ENCODE results near the gene CMPK2. TPM values are rescaled to one million over a fixed set of nuclear protein-coding genes. Genes with fewer than 3 reads are reported as not detected.

Gene CMPK2
- total and polyA plus RNA-seq, 8 donors = 1.7 to 4.3 (median 3.3) TPM

DNA sequence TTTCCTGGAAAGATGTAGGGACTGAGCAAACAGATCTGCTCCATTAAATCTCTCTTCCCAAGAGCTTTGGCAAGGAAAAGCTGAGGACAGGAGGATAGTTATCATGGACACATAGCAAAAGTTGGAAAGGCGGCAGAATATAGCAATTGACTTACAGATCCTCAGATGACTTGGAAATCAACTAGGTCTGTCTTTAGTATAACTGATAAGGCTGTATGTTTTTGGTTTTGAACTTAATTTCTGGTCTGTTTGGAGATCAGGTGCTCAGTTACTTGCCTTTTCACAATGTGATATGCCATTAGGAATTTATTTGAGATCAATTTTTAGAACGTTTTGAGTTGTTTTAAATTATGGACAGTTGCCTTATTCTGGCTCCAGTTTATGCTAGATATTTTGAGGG is 19.8 kb upstream of the CMPK2 start:
- Histone ChIP-seq H3K27ac (no peak overlapping the region), H3K27me3 (no peaks in the 10 kb centered on the region), H3K36me3 (no peaks in the 10 kb centered on the region), H3K9me3 (no peaks in the 10 kb centered on the region), H3K4me1 (no peaks in the 10 kb centered on the region), H3K4me3 (no peak overlapping the region)
- ATAC-seq (no peak), DNase-seq (no peak), FAIRE-seq (no peak)
- WGBS, 2 donors = 76% methylated on average over 2 of the region's 2 CpGs
- intact Hi-C loops (cut with DNase I) = no loop called here
- TF ChIP-seq, protein P1, sequence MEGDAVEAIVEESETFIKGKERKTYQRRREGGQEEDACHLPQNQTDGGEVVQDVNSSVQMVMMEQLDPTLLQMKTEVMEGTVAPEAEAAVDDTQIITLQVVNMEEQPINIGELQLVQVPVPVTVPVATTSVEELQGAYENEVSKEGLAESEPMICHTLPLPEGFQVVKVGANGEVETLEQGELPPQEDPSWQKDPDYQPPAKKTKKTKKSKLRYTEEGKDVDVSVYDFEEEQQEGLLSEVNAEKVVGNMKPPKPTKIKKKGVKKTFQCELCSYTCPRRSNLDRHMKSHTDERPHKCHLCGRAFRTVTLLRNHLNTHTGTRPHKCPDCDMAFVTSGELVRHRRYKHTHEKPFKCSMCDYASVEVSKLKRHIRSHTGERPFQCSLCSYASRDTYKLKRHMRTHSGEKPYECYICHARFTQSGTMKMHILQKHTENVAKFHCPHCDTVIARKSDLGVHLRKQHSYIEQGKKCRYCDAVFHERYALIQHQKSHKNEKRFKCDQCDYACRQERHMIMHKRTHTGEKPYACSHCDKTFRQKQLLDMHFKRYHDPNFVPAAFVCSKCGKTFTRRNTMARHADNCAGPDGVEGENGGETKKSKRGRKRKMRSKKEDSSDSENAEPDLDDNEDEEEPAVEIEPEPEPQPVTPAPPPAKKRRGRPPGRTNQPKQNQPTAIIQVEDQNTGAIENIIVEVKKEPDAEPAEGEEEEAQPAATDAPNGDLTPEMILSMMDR (IDR thresholded peaks at IDR 0.05) = no peak

DNA sequence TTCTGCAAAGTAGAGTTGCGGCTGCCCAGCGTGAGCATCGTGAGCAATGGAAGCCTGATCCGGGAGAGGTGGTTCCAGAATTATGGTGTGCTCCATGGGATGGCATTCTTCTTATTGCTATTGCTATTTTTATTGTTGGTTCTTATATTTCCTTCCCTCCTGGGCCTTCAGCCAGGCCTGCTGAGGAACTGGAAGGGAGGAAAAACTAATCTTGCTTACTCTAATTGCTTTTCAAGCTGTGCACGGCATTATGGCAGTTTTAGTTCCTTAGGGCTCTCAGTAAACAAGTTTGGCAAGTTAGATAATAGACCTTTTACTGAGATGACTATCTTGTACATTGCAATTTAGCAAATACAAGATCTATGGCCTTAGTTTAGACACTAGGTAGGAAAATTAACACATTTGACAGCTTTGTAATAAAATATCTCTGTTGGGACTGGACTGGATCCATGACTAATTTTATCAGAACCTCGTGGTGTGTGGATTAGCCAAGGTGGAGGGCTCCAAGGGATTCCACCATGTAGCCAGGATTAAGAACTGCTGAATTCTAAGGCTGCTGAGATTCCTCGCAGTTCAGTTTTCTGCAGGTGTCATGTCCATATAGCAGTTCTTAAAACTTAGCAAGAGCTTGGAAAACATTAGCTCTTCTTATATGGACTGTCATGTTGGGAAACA is 17.9 kb upstream of the CMPK2 start:
- DNase-seq = no peak
- intact Hi-C loops (cut with DNase I) = no loop called here

GRCh38 chr2:6881516-6881915 is 15.8 kb upstream of the CMPK2 start:
- H3K27ac ChIP-seq = no peak overlapping the region
- intact Hi-C loops (cut with DNase I) = no loop called here
- ATAC-seq = no peak
- DNase-seq = no peak
- H3K4me1 ChIP-seq = peaks cover 0 to 7% (median 0%) of the 10 kb centered on the region in 3 donors
- H3K36me3 ChIP-seq = no peaks in the 10 kb centered on the region
- no peaks in the 10 kb centered on the region for H3K27me3 ChIP-seq
- H3K4me3 ChIP-seq = no peak overlapping the region
- FAIRE-seq = no peak
- 93 to 95% methylated on average over 5 of the region's 5 CpGs for WGBS, 2 donors
- TF ChIP-seq, protein P1 (IDR thresholded peaks at IDR 0.05) = no peak
- no peaks in the 10 kb centered on the region for H3K9me3 ChIP-seq

More for the DNA sequence above, 17.9 kb upstream of the CMPK2 start:
- H3K4me3 ChIP-seq = no peak overlapping the region
- ATAC-seq = no peak
- no peak for FAIRE-seq
- no peaks in the 10 kb centered on the region for H3K9me3 ChIP-seq
- 68 to 77% methylated on average over 7 of the region's 7 CpGs for WGBS, 2 donors
- no peaks in the 10 kb centered on the region for H3K27me3 ChIP-seq
- H3K36me3 ChIP-seq = no peaks in the 10 kb centered on the region
- no peaks in the 10 kb centered on the region for H3K4me1 ChIP-seq
- TF ChIP-seq, protein P1 (IDR thresholded peaks at IDR 0.05) = no peak
- H3K27ac ChIP-seq = no peak overlapping the region

- TF ChIP-seq, protein P1 (IDR thresholded peaks at IDR 0.05) = no peak
- H3K27me3 ChIP-seq = no peaks in the 10 kb centered on the region
- ATAC-seq (no peak), DNase-seq (no peak), FAIRE-seq (no peak)
- H3K9me3 ChIP-seq = no peaks in the 10 kb centered on the region
- no peaks in the 10 kb centered on the region for H3K36me3 ChIP-seq
- peaks cover 0 to 7% (median 0%) of the 10 kb centered on the region in 3 donors for H3K4me1 ChIP-seq
- no peak overlapping the region for H3K4me3 ChIP-seq
- intact Hi-C loops (cut with DNase I) = no loop called here
- H3K27ac ChIP-seq = no peak overlapping the region
- WGBS, 2 donors = 71 to 75% methylated on average over 1 of the region's 1 CpG
These were observed 15.3 kb upstream of the CMPK2 start for GRCh38 chr2:6881046-6881445.

DNA sequence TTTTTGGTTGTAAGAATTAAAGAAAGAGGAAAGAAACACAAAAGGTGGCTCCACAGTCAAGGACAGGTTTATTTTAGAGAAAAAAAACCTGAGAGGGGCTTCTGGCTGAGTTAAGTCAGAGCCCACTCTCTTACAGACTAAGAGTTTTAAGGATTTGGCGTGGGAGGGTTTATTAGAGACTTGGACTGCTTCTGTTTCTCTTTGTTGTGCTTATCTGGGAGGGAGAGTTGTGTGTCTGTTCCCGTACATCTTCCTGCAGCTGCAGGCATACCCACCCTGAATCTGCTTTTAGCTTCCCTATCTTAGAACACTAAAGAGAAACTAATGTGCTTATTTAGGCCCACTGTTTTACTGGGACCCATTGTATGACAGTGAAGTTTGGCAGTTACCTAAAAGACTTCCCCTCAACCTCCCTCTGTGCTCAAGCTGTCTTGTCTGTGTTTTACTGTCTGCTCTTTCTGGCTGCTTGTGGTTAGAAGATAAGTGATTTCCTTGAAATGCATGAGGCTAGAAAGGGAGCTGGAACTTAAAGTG is 14.6 kb upstream of the CMPK2 start:
- ATAC-seq (no peak), FAIRE-seq (no peak), DNase-seq (no peak)
- TF ChIP-seq, protein P1 (IDR thresholded peaks at IDR 0.05) = no peak
- H3K9me3 ChIP-seq = no peaks in the 10 kb centered on the region
- no peak overlapping the region for H3K4me3 ChIP-seq
- H3K4me1 ChIP-seq = peaks cover 0 to 7% (median 0%) of the 10 kb centered on the region in 3 donors
- H3K27ac ChIP-seq = no peak overlapping the region
- H3K27me3 ChIP-seq = no peaks in the 10 kb centered on the region
- intact Hi-C loops (cut with DNase I) = no loop called here
- 83 to 84% methylated on average over 2 of the region's 2 CpGs for WGBS, 2 donors
- H3K36me3 ChIP-seq = no peaks in the 10 kb centered on the region

Measured in pancreas (tissue), 10 donors.